ENCODE data around the gene CLOCK. TPM values are rescaled to one million over a fixed set of nuclear protein-coding genes. Genes with fewer than 3 reads are reported as not detected.

The CLOCK gene
- total RNA-seq, 2 donors from 2014 or later: 18.4 to 20.8 TPM

- Histone ChIP-seq H3K9me3 (no peaks in the 10 kb centered on the region), H3K4me3 (no peak overlapping the region), H3K27me3 (no peaks in the 10 kb centered on the region), H3K36me3 (no peaks in the 10 kb centered on the region), H3K9ac (ENCODE audit: low read depth in 2 of 2, low read length in 2 of 2) (no peak overlapping the region), H3K27ac (no peak overlapping the region), H3K4me1 (no peaks in the 10 kb centered on the region)
- no peak for DNase-seq
- intact Hi-C loops (cut with DNase I): no loop called here
- TF ChIP-seq CTCF (IDR thresholded peaks at IDR 0.05): no peak
Measured at GRCh38 chr4:55512922-55513571, 33.7 kb downstream of the CLOCK start.

GRCh38 chr4:55512077-55512476 lies 34.6 kb downstream of the CLOCK start:
- H3K9me3 ChIP-seq: no peaks in the 10 kb centered on the region

GRCh38 chr4:55510685-55511084 lies 36.0 kb downstream of the CLOCK start:
- no peak overlapping the region for H3K9ac ChIP-seq (ENCODE audit: low read depth in 2 of 2, low read length in 2 of 2)
- H3K4me3 ChIP-seq: no peak overlapping the region
- H3K4me1 ChIP-seq: no peaks in the 10 kb centered on the region
- no peaks in the 10 kb centered on the region for H3K27me3 ChIP-seq
- no peak for DNase-seq
- H3K9me3 ChIP-seq: no peaks in the 10 kb centered on the region
- no peak overlapping the region for H3K27ac ChIP-seq
- no peaks in the 10 kb centered on the region for H3K36me3 ChIP-seq
- intact Hi-C loops (cut with DNase I): no loop called here
- TF ChIP-seq CTCF (IDR thresholded peaks at IDR 0.05): no peak

More at GRCh38 chr4:55512077-55512476, 34.6 kb downstream of the CLOCK start:
- H3K4me1 ChIP-seq: no peaks in the 10 kb centered on the region
- H3K27me3 ChIP-seq: no peaks in the 10 kb centered on the region
- H3K4me3 ChIP-seq: no peak overlapping the region
- intact Hi-C loops (cut with DNase I): no loop called here
- no peak for TF ChIP-seq CTCF (IDR thresholded peaks at IDR 0.05)
- no peak overlapping the region for H3K9ac ChIP-seq (ENCODE audit: low read depth in 2 of 2, low read length in 2 of 2)
- H3K27ac ChIP-seq: no peak overlapping the region
- no peak for DNase-seq
- H3K36me3 ChIP-seq: no peaks in the 10 kb centered on the region

- intact Hi-C loops (cut with DNase I): no loop called here
Measured at GRCh38 chr4:55509266-55509665, 37.4 kb downstream of the CLOCK start.

GRCh38 chr4:55507612-55508011 lies 39.1 kb downstream of the CLOCK start:
- no peak overlapping the region for H3K27ac ChIP-seq
- H3K4me1 ChIP-seq: no peaks in the 10 kb centered on the region
- intact Hi-C loops (cut with DNase I): no loop called here
- no peaks in the 10 kb centered on the region for H3K27me3 ChIP-seq
- no peak for DNase-seq
- no peaks in the 10 kb centered on the region for H3K9me3 ChIP-seq
- no peak overlapping the region for H3K4me3 ChIP-seq
- no peak overlapping the region for H3K9ac ChIP-seq (ENCODE audit: low read depth in 2 of 2, low read length in 2 of 2)
- no peaks in the 10 kb centered on the region for H3K36me3 ChIP-seq
- no peak for TF ChIP-seq CTCF (IDR thresholded peaks at IDR 0.05)

More at GRCh38 chr4:55509266-55509665, 37.4 kb downstream of the CLOCK start:
- H3K36me3 ChIP-seq: no peaks in the 10 kb centered on the region
- no peaks in the 10 kb centered on the region for H3K4me1 ChIP-seq
- H3K9ac ChIP-seq (ENCODE audit: low read depth in 2 of 2, low read length in 2 of 2): no peak overlapping the region
- no peak for TF ChIP-seq CTCF (IDR thresholded peaks at IDR 0.05)
- no peak overlapping the region for H3K4me3 ChIP-seq
- H3K27ac ChIP-seq: no peak overlapping the region
- no peaks in the 10 kb centered on the region for H3K27me3 ChIP-seq
- no peaks in the 10 kb centered on the region for H3K9me3 ChIP-seq
- DNase-seq: no peak
